MM.1S (cell line): Measurements from ENCODE around the gene SLC17A8.

Experiments
- DNase-seq: peaks from one replicate; pipeline ENCODE4 v3.0.0-alpha.2; 2015
- H2AFZ ChIP-seq: fragments of 300-600 bp; sonication (generic); 2 replicates; pipeline ENCODE4 v1.6.0; 2016; ENCODE audit warnings: antibody characterized with exemption, low read length
- H3F3A ChIP-seq: fragments of 300-600 bp; sonication (generic); 2 replicates; pipeline ENCODE4 v1.6.1; 2016; ENCODE audit warnings: mild to moderate bottlenecking, antibody characterized with exemption, low read length, moderate library complexity, mixed read lengths; ENCODE audit not compliant: insufficient read depth
- H3K27ac ChIP-seq: fragments of 300-600 bp; sonication (generic); 2 replicates; pipeline ENCODE4 v1.5.1; 2016; ENCODE audit warnings: mild to moderate bottlenecking, low read length
- H3K27me3 ChIP-seq: fragments of 300-600 bp; sonication (generic); replicated peaks from 2 replicates; pipeline ENCODE4 v1.6.0; 2016; ENCODE audit warnings: low read length; ENCODE audit not compliant: insufficient read depth
- H3K36me3 ChIP-seq: fragments of 300-600 bp; sonication (generic); replicated peaks from 2 replicates; pipeline ENCODE4 v1.6.1; 2016; ENCODE audit warnings: mild to moderate bottlenecking, low read length, mixed read lengths; ENCODE audit not compliant: insufficient read depth
- H3K4me1 ChIP-seq: fragments of 300-600 bp; sonication (generic); 2 replicates; pipeline ENCODE4 v1.6.1; 2016; ENCODE audit warnings: low read length, mixed read lengths
- H3K4me2 ChIP-seq: fragments of 300-600 bp; sonication (generic); 2 replicates; pipeline ENCODE4 v1.6.0; 2016; ENCODE audit warnings: low read depth, low read length
- H3K4me3 ChIP-seq: fragments of 300-600 bp; sonication (generic); 2 replicates; pipeline ENCODE4 v1.5.1; 2016; ENCODE audit warnings: low read length, mixed read lengths
- H3K79me2 ChIP-seq: fragments of 300-600 bp; sonication (generic); 2 replicates; pipeline ENCODE4 v1.6.1; 2016; ENCODE audit warnings: mixed run types, low read length, mixed read lengths
- H3K9ac ChIP-seq: fragments of 300-600 bp; sonication (generic); 2 replicates; pipeline ENCODE4 v1.6.1; 2016; ENCODE audit warnings: low read length, mixed read lengths
- H3K9me2 ChIP-seq: fragments of 300-600 bp; sonication (generic); replicated peaks from 2 replicates; pipeline ENCODE4 v1.6.1; 2016; ENCODE audit warnings: mild to moderate bottlenecking, low read length, mixed read lengths; ENCODE audit not compliant: insufficient read depth
- H3K9me3 ChIP-seq: fragments of 300-600 bp; sonication (generic); replicated peaks from 2 replicates; pipeline ENCODE4 v1.6.1; 2016; ENCODE audit warnings: mild to moderate bottlenecking, low read length, mixed read lengths; ENCODE audit not compliant: insufficient read depth
- H4K20me1 ChIP-seq: fragments of 300-600 bp; sonication (generic); 2 replicates; pipeline ENCODE4 v1.6.1; 2016; ENCODE audit warnings: mild to moderate bottlenecking, low read length, moderate library complexity, mixed read lengths; ENCODE audit not compliant: insufficient read depth
- CTCF ChIP-seq: fragments of 300-600 bp; sonication (generic); IDR thresholded peaks from 2 replicates; pipeline ENCODE4 v1.5.1; 2016; ENCODE audit warnings: antibody characterized with exemption, low read length, mixed read lengths
- EZH2 ChIP-seq: fragments of 300-600 bp; sonication (generic); optimal IDR thresholded peaks from 2 replicates; pipeline ENCODE3; 2017; ENCODE audit warnings: low read depth, mild to moderate bottlenecking, antibody characterized with exemption, low read length, mixed read lengths
- EZH2phosphoT487 ChIP-seq: fragments of 300-600 bp; sonication (generic); IDR thresholded peaks from 2 replicates; pipeline ENCODE4 v1.6.1; 2018; ENCODE audit warnings: antibody characterized with exemption, low read length

The SLC17A8 gene

GRCh38 chr12:100450735-100451134, 93.9 kb downstream of the SLC17A8 start:
- no peaks in the 10 kb centered on the region for H3K9me2 ChIP-seq
- no peak for DNase-seq
- TF ChIP-seq EZH2 (no peak), CTCF (no peak), EZH2phosphoT487 (no peak)
- no peaks in the 10 kb centered on the region for H3K79me2 ChIP-seq
- H3K27me3 ChIP-seq: no peaks in the 10 kb centered on the region
- no peaks in the 10 kb centered on the region for H3K36me3 ChIP-seq
- H2AFZ ChIP-seq: no peak overlapping the region
- H3F3A ChIP-seq: no peaks in the 10 kb centered on the region
- H3K4me2 ChIP-seq: no peak overlapping the region
- no peak overlapping the region for H3K27ac ChIP-seq
- no peaks in the 10 kb centered on the region for H3K4me1 ChIP-seq
- H3K9ac ChIP-seq: no peak overlapping the region
- H3K4me3 ChIP-seq: no peak overlapping the region
- H4K20me1 ChIP-seq: no peaks in the 10 kb centered on the region
- no peaks in the 10 kb centered on the region for H3K9me3 ChIP-seq

- Histone ChIP-seq H3K4me3 (no peak overlapping the region), H3K27me3 (no peaks in the 10 kb centered on the region), H3K36me3 (no peaks in the 10 kb centered on the region), H4K20me1 (no peaks in the 10 kb centered on the region), H3K79me2 (no peaks in the 10 kb centered on the region), H3K9me2 (no peaks in the 10 kb centered on the region), H3K9ac (no peak overlapping the region), H3K4me1 (no peaks in the 10 kb centered on the region), H3K27ac (no peak overlapping the region), H2AFZ (no peak overlapping the region), H3K4me2 (no peak overlapping the region), H3F3A (no peaks in the 10 kb centered on the region), H3K9me3 (no peaks in the 10 kb centered on the region)
- no peak for DNase-seq
- TF ChIP-seq EZH2: no peak
- no peak for TF ChIP-seq CTCF
- TF ChIP-seq EZH2phosphoT487: no peak
These were observed 97.1 kb downstream of the SLC17A8 start for GRCh38 chr12:100453951-100454350.

GRCh38 chr12:100455896-100456295, 99.0 kb downstream of the SLC17A8 start:
- Histone ChIP-seq H3K4me1 (no peaks in the 10 kb centered on the region), H3K9me3 (no peaks in the 10 kb centered on the region), H2AFZ (no peak overlapping the region), H3F3A (no peaks in the 10 kb centered on the region), H3K27me3 (no peaks in the 10 kb centered on the region), H3K27ac (no peak overlapping the region), H3K9ac (no peak overlapping the region), H4K20me1 (no peaks in the 10 kb centered on the region), H3K4me3 (no peak overlapping the region), H3K9me2 (no peaks in the 10 kb centered on the region), H3K4me2 (no peak overlapping the region), H3K79me2 (no peaks in the 10 kb centered on the region), H3K36me3 (no peaks in the 10 kb centered on the region)
- DNase-seq: no peak
- no peak for TF ChIP-seq EZH2
- TF ChIP-seq CTCF: no peak
- no peak for TF ChIP-seq EZH2phosphoT487
